HepG2 (cell line): ENCODE results near the gene GNPNAT1. TPM values are rescaled to one million over a fixed set of nuclear protein-coding genes. Genes with fewer than 3 reads are reported as not detected.

Source experiments
- ATAC-seq: fragments of 200-7000 bp; cut with Tn5 transposase; 3 replicates; pipeline ENCODE4 v1.9.1; 2020; ENCODE audit warnings: mild to moderate bottlenecking, moderate library complexity
- BruUV-seq: library from RNA; stranded (reverse); fragments of 400-500 nt; replicated peaks from 2 replicates; lab custom pipeline; 2021; lab: Mats Ljungman, UMichigan
- CTCF ChIA-PET: fragments of 300-600 bp; formaldehyde crosslinking; extraction: SDS; loops from one replicate; lab custom pipeline; 2021; ENCODE audit warnings: low total read pairs, inconsistent platforms, low intra/inter-chr PET ratio; lab: Yijun Ruan, JAX
- POLR2A ChIA-PET: fragments of 350-600 bp; sonication (Branson Sonifier 250); formaldehyde crosslinking; loops from one replicate; lab custom pipeline; 2020; ENCODE audit warnings: antibody characterized with exemption, inconsistent platforms; lab: Yijun Ruan, JAX
- DNase-seq: peaks from one replicate; pipeline ENCODE4 v3.0.0-alpha.2; 2015; ENCODE audit warnings: low spot score
- FAIRE-seq: peaks from 3 replicates; lab custom pipeline; 2011; peaks lifted over from hg19 to GRCh38; lab: Jason Lieb, UNC
- H2AFZ ChIP-seq: one replicate; pipeline ENCODE4 v1.6.1; 2011; ENCODE audit warnings: low read length, inconsistent platforms
- H3K27ac ChIP-seq: fragments of 300-600 bp; 3 replicates; pipeline ENCODE4 v1.8.0; 2011; ENCODE audit warnings: mixed run types, mild to moderate bottlenecking, mixed read lengths, low read length, inconsistent platforms; ENCODE audit not compliant: insufficient read depth; ENCODE audit errors: extremely low read length
- H3K27me3 ChIP-seq, 2 experiments: fragments of 200-600 bp in 1 of 2; 2 replicates in 1 of 2; 3 replicates in 1 of 2; pipeline versions ENCODE4 v1.6.0 to v1.8.0; 2011; ENCODE audit warnings: low read length in 2 of 2, mild to moderate bottlenecking in 2 of 2, moderate library complexity in 2 of 2, inconsistent platforms in 1 of 2; ENCODE audit not compliant: insufficient read depth in 2 of 2, control insufficient read depth in 1 of 2
- H3K36me3 ChIP-seq, 2 experiments: fragments of 200-600 bp in 1 of 2; replicated peaks in 1 of 2; 2 replicates in 1 of 2; 3 replicates in 1 of 2; pipeline versions ENCODE4 v1.5.1 to v1.8.0; 2011; ENCODE audit warnings: low read length in 2 of 2, inconsistent platforms in 1 of 2; ENCODE audit not compliant: insufficient read depth in 2 of 2, control insufficient read depth in 1 of 2
- H3K4me1 ChIP-seq: 2 replicates; pipeline ENCODE4 v1.5.1; 2012; ENCODE audit warnings: low read length, inconsistent platforms; ENCODE audit not compliant: insufficient read depth
- H3K4me2 ChIP-seq: 2 replicates; pipeline ENCODE4 v1.6.0; 2011; ENCODE audit warnings: low read depth, low read length, inconsistent platforms
- H3K4me3 ChIP-seq, 3 experiments: fragments of 200-600 bp in 1 of 3; sonication (generic), shearing (Covaris generic) in 1 of 3; replicated peaks in 1 of 3; 2 replicates each; pipeline ENCODE4 v1.5.1; 2011 to 2016; ENCODE audit warnings: low read length in 3 of 3, inconsistent platforms in 2 of 3, low read depth in 2 of 3, mild to moderate bottlenecking in 2 of 3, control low read depth in 1 of 3, mixed read lengths in 1 of 3; ENCODE audit not compliant: insufficient read depth in 1 of 3
- H3K79me2 ChIP-seq: one replicate; pipeline ENCODE4 v1.6.1; 2011; ENCODE audit warnings: low read length, inconsistent platforms; ENCODE audit not compliant: insufficient read depth
- H3K9ac ChIP-seq: 2 replicates; pipeline ENCODE4 v1.6.0; 2011; ENCODE audit warnings: mild to moderate bottlenecking, low read depth, low read length, inconsistent platforms; ENCODE audit not compliant: insufficient read depth
- H3K9me3 ChIP-seq: 2 replicates; pipeline ENCODE4 v1.5.1; 2012; ENCODE audit warnings: mild to moderate bottlenecking, low read length
- H4K20me1 ChIP-seq: 2 replicates; pipeline ENCODE4 v1.6.0; 2011; ENCODE audit warnings: inconsistent platforms, mild to moderate bottlenecking, low read length, moderate library complexity; ENCODE audit not compliant: insufficient read depth
- CAMTA2 ChIP-seq: sonication (generic); formaldehyde crosslinking; IDR thresholded peaks from 2 replicates; pipeline ENCODE4 v1.4.0; 2020; ENCODE audit warnings: mild to moderate bottlenecking, missing genetic modification reagents, borderline replicate concordance
- HDAC6 ChIP-seq: fragments of 200-600 bp; sonication (generic); IDR thresholded peaks from 2 replicates; pipeline ENCODE4 v1.7.0; 2017; ENCODE audit warnings: mild to moderate bottlenecking, antibody characterized with exemption, low read length, low read depth
- MAFF ChIP-seq: IDR thresholded peaks from 2 replicates; pipeline ENCODE4 v1.6.1; 2011; ENCODE audit warnings: low read depth, low read length, improper control_type of control experiment
- NCOA2 ChIP-seq: sonication (generic); formaldehyde crosslinking; IDR thresholded peaks from 2 replicates; pipeline ENCODE4 v1.8.0; 2022; ENCODE audit warnings: inconsistent platforms
- RXRA ChIP-seq: sonication (generic); formaldehyde crosslinking; IDR thresholded peaks from 2 replicates; pipeline ENCODE4 v1.5.1; 2020; ENCODE audit warnings: missing genetic modification reagents
- SIX4 ChIP-seq: sonication (generic); formaldehyde crosslinking; IDR thresholded peaks from 2 replicates; pipeline ENCODE4 v1.4.0; 2020; ENCODE audit warnings: missing genetic modification reagents
- YY1 ChIP-seq: IDR thresholded peaks from 2 replicates; pipeline ENCODE4 v1.6.1; 2011; ENCODE audit warnings: low read length, low read depth, moderate library complexity, mild to moderate bottlenecking; ENCODE audit not compliant: insufficient read depth, insufficient replicate concordance
- ZFP91 ChIP-seq: sonication (generic); formaldehyde crosslinking; IDR thresholded peaks from 2 replicates; pipeline ENCODE4 v1.9.0; 2022; ENCODE audit warnings: missing genetic modification reagents, mild to moderate bottlenecking, borderline replicate concordance
- ZNF224 ChIP-seq: sonication (generic); formaldehyde crosslinking; IDR thresholded peaks from 2 replicates; pipeline ENCODE4 v1.5.0; 2020; ENCODE audit warnings: mild to moderate bottlenecking, missing genetic modification reagents
- ZNF768 ChIP-seq: sonication (generic); formaldehyde crosslinking; IDR thresholded peaks from 2 replicates; pipeline ENCODE4 v1.4.0; 2020; ENCODE audit warnings: missing genetic modification reagents
- ZXDC ChIP-seq: sonication (generic); formaldehyde crosslinking; IDR thresholded peaks from 2 replicates; pipeline ENCODE4 v1.5.0; 2020; ENCODE audit warnings: mild to moderate bottlenecking, missing genetic modification reagents
- WGBS: methylation state at CpG from one replicate; pipeline ENCODE4 v1.1.6; 2017; ENCODE audit warnings: low lambda C conversion rate; 5-methylcytosine and 5-hydroxymethylcytosine counted together
- in situ Hi-C: cut with HindIII; loops from 2 replicates; pipeline ENCODE4 v1.10.0; 2017; ENCODE audit warnings: low pct_unique_long_range_greater_than_20kb; ENCODE audit not compliant: extremely low pct_ligation_motif_present
- intact Hi-C: fragments of 100-400 bp; cut with micrococcal nuclease; formaldehyde crosslinking; loops from one replicate; pipeline ENCODE4 v1.10.0; 2022; ENCODE audit not compliant: unreplicated experiment
- polyA plus RNA-seq, 8 experiments: library from polyadenylated mRNA; depleted of rRNA in 3 of 8; stranded (reverse) in 7 of 8; unstranded in 1 of 8; fragments of >200 nt; fragmentation: Illumina TruSeq in 4 of 8; extraction: Trizol in 4 of 8; gene quantifications; 2 replicates each; pipeline versions ENCODE4 v1.2.1 to v1.2.3, GENCODE V29; 2011 to 2016; ENCODE audit warnings: low read depth in 4 of 8, missing spikeins in 1 of 8, mixed read lengths in 1 of 8; ENCODE audit not compliant: insufficient read depth in 1 of 8
- total RNA-seq, 5 experiments: library from RNA; depleted of rRNA; stranded (reverse); fragments of >200 nt; fragmentation: Illumina TruSeq; extraction: Trizol; gene quantifications; 2 replicates each; pipeline ENCODE4 v1.2.3, GENCODE V29; 2016; ENCODE audit warnings: low read depth in 1 of 5
- TF ChIP-seq, protein P1 (sequence below): sonication (generic); formaldehyde crosslinking; IDR thresholded peaks from 2 replicates; pipeline ENCODE4 v1.4.0; 2020; ENCODE audit warnings: missing genetic modification reagents
- TF ChIP-seq, protein P2 (sequence below): IDR thresholded peaks from 2 replicates; pipeline ENCODE4 v1.6.1; 2016; ENCODE audit warnings: low read depth, borderline replicate concordance
- TF ChIP-seq, protein P3 (sequence below): sonication (generic); formaldehyde crosslinking; IDR thresholded peaks from 2 replicates; pipeline ENCODE4 v1.8.1; 2023; ENCODE audit warnings: mild to moderate bottlenecking, missing genetic modification reagents, borderline replicate concordance
- TF ChIP-seq, protein P4 (sequence below): sonication (generic); formaldehyde crosslinking; IDR thresholded peaks from 2 replicates; pipeline ENCODE4 v1.8.0; 2022; ENCODE audit warnings: missing genetic modification reagents, mild to moderate bottlenecking, borderline replicate concordance

Gene GNPNAT1
- total and polyA plus RNA-seq, 2 of the 13 experiments (the other 11 are each of a cell fraction or from before 2014, with no cell fraction given): 38.3 to 54.9 TPM

DNA sequence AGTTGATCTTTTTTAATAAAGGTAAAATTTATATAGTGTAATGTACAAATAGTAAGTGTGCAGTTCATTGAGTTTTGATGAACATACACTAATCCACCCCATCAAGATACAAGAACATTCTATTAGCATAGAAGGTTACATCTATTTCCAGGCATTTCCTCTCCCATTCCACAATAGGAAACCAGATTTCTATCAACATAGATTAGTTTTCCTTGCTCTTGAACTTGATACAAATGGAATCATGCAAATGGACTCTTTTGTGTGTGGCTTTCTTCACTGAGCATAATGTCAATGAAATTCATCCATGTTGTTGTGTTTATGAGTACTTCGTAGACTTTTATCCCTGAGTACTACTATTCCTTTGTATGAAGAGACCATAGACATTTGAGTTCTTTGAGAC, 50.7 kb downstream of the GNPNAT1 start:
- ChIA-PET CTCF (no interaction called here), POLR2A (interaction anchor here (1.7 kb wide), 1 partner anchor 14 kb away, joined by 4 read pairs; no protein-coding TSS in a partner anchor)
- WGBS: 100% methylated on average over 1 of the region's 1 CpG
- Histone ChIP-seq H2AFZ (no peak overlapping the region), H3K27ac (no peak overlapping the region), H3K27me3 (no peaks in the 10 kb centered on the region), H3K9ac (no peak overlapping the region), H3K4me3 (no peak overlapping the region), H3K36me3 (peaks cover 0 to 6% of the 10 kb centered on the region in 2 experiments; a peak in 2 of 5 replicates), H3K9me3 (no peaks in the 10 kb centered on the region), H4K20me1 (no peaks in the 10 kb centered on the region), H3K4me2 (no peak overlapping the region), H3K79me2 (peaks cover 69% of the 10 kb centered on the region), H3K4me1 (peaks cover 32% of the 10 kb centered on the region)
- no TSS peak for BruUV-seq
- intact Hi-C loops (no loop called here), in situ Hi-C loops (no loop called here)
- no peak for ATAC-seq
- no peak for FAIRE-seq
- DNase-seq: no peak
- TF ChIP-seq ZNF768 (CRISPR knock-in tag) (no peak), HDAC6 (no peak), CAMTA2 (no peak), YY1 (no peak), NCOA2 (CRISPR knock-in tag) (no peak), ZNF224 (no peak), MAFF (no peak), RXRA (CRISPR knock-in tag) (no peak), ZXDC (CRISPR knock-in tag) (no peak), ZFP91 (no peak), SIX4 (CRISPR knock-in tag) (no peak)
- TF ChIP-seq, protein P1, sequence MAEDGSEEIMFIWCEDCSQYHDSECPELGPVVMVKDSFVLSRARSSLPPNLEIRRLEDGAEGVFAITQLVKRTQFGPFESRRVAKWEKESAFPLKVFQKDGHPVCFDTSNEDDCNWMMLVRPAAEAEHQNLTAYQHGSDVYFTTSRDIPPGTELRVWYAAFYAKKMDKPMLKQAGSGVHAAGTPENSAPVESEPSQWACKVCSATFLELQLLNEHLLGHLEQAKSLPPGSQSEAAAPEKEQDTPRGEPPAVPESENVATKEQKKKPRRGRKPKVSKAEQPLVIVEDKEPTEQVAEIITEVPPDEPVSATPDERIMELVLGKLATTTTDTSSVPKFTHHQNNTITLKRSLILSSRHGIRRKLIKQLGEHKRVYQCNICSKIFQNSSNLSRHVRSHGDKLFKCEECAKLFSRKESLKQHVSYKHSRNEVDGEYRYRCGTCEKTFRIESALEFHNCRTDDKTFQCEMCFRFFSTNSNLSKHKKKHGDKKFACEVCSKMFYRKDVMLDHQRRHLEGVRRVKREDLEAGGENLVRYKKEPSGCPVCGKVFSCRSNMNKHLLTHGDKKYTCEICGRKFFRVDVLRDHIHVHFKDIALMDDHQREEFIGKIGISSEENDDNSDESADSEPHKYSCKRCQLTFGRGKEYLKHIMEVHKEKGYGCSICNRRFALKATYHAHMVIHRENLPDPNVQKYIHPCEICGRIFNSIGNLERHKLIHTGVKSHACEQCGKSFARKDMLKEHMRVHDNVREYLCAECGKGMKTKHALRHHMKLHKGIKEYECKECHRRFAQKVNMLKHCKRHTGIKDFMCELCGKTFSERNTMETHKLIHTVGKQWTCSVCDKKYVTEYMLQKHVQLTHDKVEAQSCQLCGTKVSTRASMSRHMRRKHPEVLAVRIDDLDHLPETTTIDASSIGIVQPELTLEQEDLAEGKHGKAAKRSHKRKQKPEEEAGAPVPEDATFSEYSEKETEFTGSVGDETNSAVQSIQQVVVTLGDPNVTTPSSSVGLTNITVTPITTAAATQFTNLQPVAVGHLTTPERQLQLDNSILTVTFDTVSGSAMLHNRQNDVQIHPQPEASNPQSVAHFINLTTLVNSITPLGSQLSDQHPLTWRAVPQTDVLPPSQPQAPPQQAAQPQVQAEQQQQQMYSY: no peak
- TF ChIP-seq, protein P2, sequence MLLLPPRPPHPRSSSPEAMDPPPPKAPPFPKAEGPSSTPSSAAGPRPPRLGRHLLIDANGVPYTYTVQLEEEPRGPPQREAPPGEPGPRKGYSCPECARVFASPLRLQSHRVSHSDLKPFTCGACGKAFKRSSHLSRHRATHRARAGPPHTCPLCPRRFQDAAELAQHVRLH (CRISPR knock-in tag): no peak
- TF ChIP-seq, protein P3, sequence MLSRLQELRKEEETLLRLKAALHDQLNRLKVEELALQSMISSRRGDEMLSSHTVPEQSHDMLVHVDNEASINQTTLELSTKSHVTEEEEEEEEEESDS (CRISPR knock-in tag): no peak
- TF ChIP-seq, protein P4, sequence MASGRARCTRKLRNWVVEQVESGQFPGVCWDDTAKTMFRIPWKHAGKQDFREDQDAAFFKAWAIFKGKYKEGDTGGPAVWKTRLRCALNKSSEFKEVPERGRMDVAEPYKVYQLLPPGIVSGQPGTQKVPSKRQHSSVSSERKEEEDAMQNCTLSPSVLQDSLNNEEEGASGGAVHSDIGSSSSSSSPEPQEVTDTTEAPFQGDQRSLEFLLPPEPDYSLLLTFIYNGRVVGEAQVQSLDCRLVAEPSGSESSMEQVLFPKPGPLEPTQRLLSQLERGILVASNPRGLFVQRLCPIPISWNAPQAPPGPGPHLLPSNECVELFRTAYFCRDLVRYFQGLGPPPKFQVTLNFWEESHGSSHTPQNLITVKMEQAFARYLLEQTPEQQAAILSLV (CRISPR knock-in tag): no peak
